Breast epithelium (tissue), 4 donors: Measurements from ENCODE around the gene APBB2. TPM values are rescaled to one million over a fixed set of nuclear protein-coding genes. Genes with fewer than 3 reads are reported as not detected.

Source experiments
- DNase-seq, 2 donors: peaks; one replicate each; pipeline ENCODE4 v3.0.0-alpha.2; 2019; ENCODE audit warnings: low spot score in 2 of 2
- H3K27ac ChIP-seq, 2 donors: fragments of 200-600 bp; sonication (generic) in 1 of 2; one replicate each; pipeline ENCODE4 v1.5.1; 2016 to 2019; ENCODE audit warnings: mild to moderate bottlenecking in 1 of 2
- H3K27me3 ChIP-seq, 2 donors: fragments of 200-600 bp; sonication (generic) in 1 of 2; one replicate each; pipeline versions ENCODE4 v1.5.1 to v1.6.0; 2017 to 2019; ENCODE audit warnings: control low read depth in 1 of 2, mild to moderate bottlenecking in 1 of 2
- H3K36me3 ChIP-seq: fragments of 200-600 bp; one replicate; pipeline ENCODE4 v1.5.1; 2019
- H3K4me1 ChIP-seq, 2 donors: fragments of 200-600 bp; sonication (generic); one replicate each; pipeline ENCODE4 v1.5.1; 2016 to 2019; ENCODE audit warnings: control low read depth in 1 of 2
- H3K4me3 ChIP-seq, 3 donors: fragments of 200-600 bp; sonication (generic); 1 replicate in 2 of 3; 2 replicates in 1 of 3; pipeline ENCODE4 v1.5.1; 2016 to 2019; ENCODE audit warnings: mild to moderate bottlenecking in 3 of 3, moderate library complexity in 2 of 3
- H3K9me3 ChIP-seq, 2 donors: fragments of 200-600 bp; sonication (generic) in 1 of 2; one replicate each; pipeline ENCODE4 v1.5.1; 2016 to 2019; ENCODE audit warnings: control low read depth in 1 of 2
- CTCF ChIP-seq, 3 donors: fragments of 450-650 bp; IDR thresholded peaks; one replicate each; pipeline ENCODE4 v1.5.1; 2016 to 2017; ENCODE audit warnings: antibody characterized with exemption in 3 of 3, mild to moderate bottlenecking in 3 of 3, moderate library complexity in 3 of 3
- POLR2A ChIP-seq: fragments of 450-650 bp; IDR thresholded peaks from one replicate; pipeline ENCODE4 v1.6.1; 2016; ENCODE audit warnings: antibody characterized with exemption, mild to moderate bottlenecking, moderate library complexity
- POLR2AphosphoS5 ChIP-seq, 3 donors: sonication (generic); formaldehyde crosslinking; IDR thresholded peaks; one replicate each; pipeline ENCODE4 v1.6.1; 2017; ENCODE audit warnings: antibody characterized with exemption in 3 of 3
- intact Hi-C: fragments of 100-400 bp; cut with DNase I; formaldehyde crosslinking; loops from one replicate; pipeline ENCODE4 v1.15.1; 2023; ENCODE audit warnings: low total_unique reads
- total RNA-seq, 3 donors: library from RNA; depleted of rRNA; stranded (reverse); fragments of >200 nt; gene quantifications; one replicate each; pipeline ENCODE4 v1.1.0, GENCODE V29; 2016

Gene APBB2
- total RNA-seq, 3 donors from 2014 or later = 87.4 to 192 (median 153) TPM

GRCh38 chr4:41205854-41206460, 8.4 kb downstream of the APBB2 start:
- TF ChIP-seq CTCF (IDR thresholded peaks at IDR 0.05) (no peak), POLR2AphosphoS5 (IDR thresholded peaks at IDR 0.05) (no peak), POLR2A (no peak)
- Histone ChIP-seq H3K27me3 (no peaks in the 10 kb centered on the region), H3K36me3 (no peaks in the 10 kb centered on the region), H3K9me3 (no peaks in the 10 kb centered on the region), H3K4me1 (peaks cover 0 to 8% of the 10 kb centered on the region in 2 donors), H3K4me3 (no peak overlapping the region), H3K27ac (peak overlapping the region in 1 of 2 donors; percentile 46)
- DNase-seq = no peak
- intact Hi-C loops = loop anchor here (10.0 kb wide), 1 partner anchor 51 kb away; no protein-coding TSS in a partner anchor

GRCh38 chr4:41205130-41205529, 9.2 kb downstream of the APBB2 start:
- H3K36me3 ChIP-seq = no peaks in the 10 kb centered on the region
- no peaks in the 10 kb centered on the region for H3K27me3 ChIP-seq
- DNase-seq = no peak
- peak overlapping the region; percentile 48 to 57 for H3K27ac ChIP-seq
- intact Hi-C loops = loop anchor here (10.0 kb wide), 1 partner anchor 50 kb away; no protein-coding TSS in a partner anchor
- peaks cover 0 to 8% of the 10 kb centered on the region in 2 donors for H3K4me1 ChIP-seq
- H3K4me3 ChIP-seq = no peak overlapping the region
- TF ChIP-seq POLR2AphosphoS5 (IDR thresholded peaks at IDR 0.05) (no peak), CTCF (IDR thresholded peaks at IDR 0.05) (no peak), POLR2A (no peak)
- no peaks in the 10 kb centered on the region for H3K9me3 ChIP-seq

- Histone ChIP-seq H3K4me1 (peaks cover 0 to 8% of the 10 kb centered on the region in 2 donors), H3K4me3 (no peak overlapping the region), H3K9me3 (no peaks in the 10 kb centered on the region), H3K27me3 (no peaks in the 10 kb centered on the region), H3K27ac (peak overlapping the region; percentile 48 to 57), H3K36me3 (no peaks in the 10 kb centered on the region)
- DNase-seq = no peak
- intact Hi-C loops = loop anchor here (10.0 kb wide), 1 partner anchor 50 kb away; no protein-coding TSS in a partner anchor
- TF ChIP-seq POLR2A = no peak
- no peak for TF ChIP-seq CTCF (IDR thresholded peaks at IDR 0.05)
- no peak for TF ChIP-seq POLR2AphosphoS5 (IDR thresholded peaks at IDR 0.05)
Measured at GRCh38 chr4:41204400-41204978, 9.9 kb downstream of the APBB2 start.

- H3K27ac ChIP-seq = peak overlapping the region; percentile 48 to 66
- H3K27me3 ChIP-seq = no peaks in the 10 kb centered on the region
- TF ChIP-seq CTCF (IDR thresholded peaks at IDR 0.05) (no peak), POLR2A (no peak), POLR2AphosphoS5 (IDR thresholded peaks at IDR 0.05) (no peak)
- no peaks in the 10 kb centered on the region for H3K9me3 ChIP-seq
- no peak for DNase-seq
- intact Hi-C loops = loop anchor here (10.0 kb wide), 1 partner anchor 49 kb away; no protein-coding TSS in a partner anchor
- peaks cover 0 to 8% of the 10 kb centered on the region in 2 donors for H3K4me1 ChIP-seq
- no peak overlapping the region for H3K4me3 ChIP-seq
- H3K36me3 ChIP-seq = no peaks in the 10 kb centered on the region
Measured at GRCh38 chr4:41203841-41204240, 10.5 kb downstream of the APBB2 start.
